HL-60 (cell line): ENCODE data around the gene HPCAL1.

Experiments used
- CTCF ChIP-seq: IDR thresholded peaks from one replicate; pipeline ENCODE4 v1.5.1; 2011; ENCODE audit warnings: low read length, control low read depth, inconsistent platforms; ENCODE audit not compliant: insufficient read depth
- POLR2AphosphoS5 ChIP-seq: IDR thresholded peaks from 2 replicates; pipeline ENCODE4 v1.6.1; 2012; ENCODE audit warnings: low read depth
- REST ChIP-seq: IDR thresholded peaks from 2 replicates; pipeline ENCODE4 v1.6.1; 2012; ENCODE audit warnings: low read depth; ENCODE audit not compliant: insufficient replicate concordance

- TF ChIP-seq CTCF, result no peak
- no peak for TF ChIP-seq POLR2AphosphoS5
- TF ChIP-seq REST, result no peak
Measured at GRCh38 chr2:10368491-10369231, 66.0 kb downstream of the HPCAL1 start.
